GM19397 (cell line): ENCODE measurements around the gene TRIM45.
"Not testable (repeated sequence)": the region's sequence is repeated elsewhere in the genome, so short reads cannot be mapped to it uniquely, and the experiment has no call there.

ENCODE experiments used
- ATAC-seq: cut with Tn5 transposase; IDR thresholded peaks from one replicate; pipeline ENCODE4 v1.9.1; 2021; ENCODE audit warnings: mild to moderate bottlenecking, moderate library complexity; ENCODE audit not compliant: unreplicated experiment

TRIM45 gene

GRCh38 chr1:117136749-117137148 is 15.2 kb upstream of the TRIM45 start:
- no peak for ATAC-seq

- ATAC-seq: no peak
Observed at GRCh38 chr1:117135329-117135728, 13.8 kb upstream of the TRIM45 start.

GRCh38 chr1:117130526-117130925 is 9.0 kb upstream of the TRIM45 start:
- no peak for ATAC-seq

- no peak for ATAC-seq
Observed at GRCh38 chr1:117128323-117129079, 7.0 kb upstream of the TRIM45 start.

GRCh38 chr1:117127795-117128194 is 6.2 kb upstream of the TRIM45 start:
- ATAC-seq: no peak

- ATAC-seq: no peak
Observed at GRCh38 chr1:117124661-117125060, 3.1 kb upstream of the TRIM45 start.

GRCh38 chr1:117123274-117123673 is 1.7 kb upstream of the TRIM45 start:
- ATAC-seq: no peak

GRCh38 chr1:117122330-117123025 is 929 bp upstream of the TRIM45 start:
- ATAC-seq: no peak

- no peak for ATAC-seq
Observed at GRCh38 chr1:117120774-117121588, 568 bp downstream of the TRIM45 start.

- not testable (repeated sequence) for ATAC-seq
Observed at GRCh38 chr1:117119144-117119543, 2.4 kb downstream of the TRIM45 start.

GRCh38 chr1:117118137-117118536 is 3.4 kb downstream of the TRIM45 start:
- ATAC-seq: no peak

GRCh38 chr1:117117697-117118096 is 3.9 kb downstream of the TRIM45 start:
- no peak for ATAC-seq

GRCh38 chr1:117116784-117117130 is 4.8 kb downstream of the TRIM45 start:
- ATAC-seq: no peak

- ATAC-seq: no peak
Observed at GRCh38 chr1:117116090-117116783, 5.3 kb downstream of the TRIM45 start.

- no peak for ATAC-seq
Observed at GRCh38 chr1:117114877-117115276, 6.7 kb downstream of the TRIM45 start.

- ATAC-seq: no peak
Observed at GRCh38 chr1:117113199-117113598, 8.3 kb downstream of the TRIM45 start.

- ATAC-seq: no peak
Observed at GRCh38 chr1:117112047-117112717, 9.4 kb downstream of the TRIM45 start.

GRCh38 chr1:117110774-117111173 is 10.8 kb downstream of the TRIM45 start:
- ATAC-seq: no peak

GRCh38 chr1:117107364-117107763 is 14.2 kb downstream of the TRIM45 start:
- ATAC-seq: no peak

- ATAC-seq: no peak
Observed at GRCh38 chr1:117106478-117106877, 15.1 kb downstream of the TRIM45 start.

GRCh38 chr1:117105722-117106121 is 15.8 kb downstream of the TRIM45 start:
- no peak for ATAC-seq
